ENCODE data around the gene NME7.
"Not testable (repeated sequence)": the region's sequence is repeated elsewhere in the genome, so short reads cannot be mapped to it uniquely, and the experiment has no call there.

The NME7 gene

GRCh38 chr1:169334727-169335126, 32.9 kb downstream of the NME7 start:
- not testable (repeated sequence) for H3K9me3 ChIP-seq; H3K36me3 ChIP-seq (replicated peaks); H3K27me3 ChIP-seq (ENCODE audit: low read depth); H3K4me1 ChIP-seq; H3K4me3 ChIP-seq; DNase-seq (ENCODE audit: low spot score in 2 of 2)
- in situ Hi-C loops (cut with MboI; ENCODE audit: low sequenced_read_pairs) = loop anchor here (25.0 kb wide), 1 partner anchor 722 kb away; no protein-coding TSS in a partner anchor

DNA sequence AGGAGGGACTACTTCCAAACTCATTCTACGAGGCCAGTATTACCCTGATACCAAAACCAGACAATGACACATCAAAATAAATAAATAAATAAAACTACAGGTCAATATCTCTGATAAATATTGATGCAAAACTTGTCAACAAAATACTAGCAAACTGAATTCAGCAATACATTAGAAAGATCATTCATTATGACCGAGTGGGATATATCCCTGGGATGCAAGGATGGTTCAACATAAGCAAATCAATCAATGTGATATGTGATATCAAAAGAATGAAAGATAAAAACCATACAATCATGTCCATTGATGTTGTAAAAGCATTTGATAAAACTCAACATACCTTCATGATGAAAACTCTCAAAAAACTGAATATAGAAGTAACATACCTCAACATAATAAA, 36.7 kb downstream of the NME7 start:
- Histone ChIP-seq H3K4me1 (no peaks in the 10 kb centered on the region), H3K36me3 (replicated peaks) (no peaks in the 10 kb centered on the region), H3K9me3 (no peaks in the 10 kb centered on the region), H3K27me3 (ENCODE audit: low read depth) (no peaks in the 10 kb centered on the region), H3K4me3 (no peak overlapping the region)
- in situ Hi-C loops (cut with MboI; ENCODE audit: low sequenced_read_pairs) = loop anchor here (25.0 kb wide), 1 partner anchor 719 kb away; no protein-coding TSS in a partner anchor
- DNase-seq (ENCODE audit: low spot score in 2 of 2) = no peak

DNA sequence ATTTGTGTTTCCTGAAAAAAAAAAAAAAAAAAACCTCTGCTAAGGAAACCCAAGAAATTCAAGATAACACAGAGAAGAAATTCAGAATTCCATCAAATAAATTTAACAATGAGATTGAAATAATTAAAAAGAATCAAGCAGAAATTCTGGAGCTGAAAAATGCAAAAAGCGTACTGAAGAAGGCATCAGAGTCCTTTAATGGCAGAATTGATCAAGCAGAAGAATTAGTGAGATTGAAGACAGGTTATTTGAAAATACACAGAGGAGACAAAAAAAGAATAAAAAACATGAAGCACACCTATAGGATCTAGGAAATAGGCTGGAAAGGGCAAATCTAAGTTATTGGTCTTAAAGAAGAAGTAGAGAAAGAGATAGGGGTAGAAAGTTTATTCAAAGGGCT, 38.2 kb downstream of the NME7 start:
- no peaks in the 10 kb centered on the region for H3K36me3 ChIP-seq (replicated peaks)
- no peaks in the 10 kb centered on the region for H3K27me3 ChIP-seq (ENCODE audit: low read depth)
- H3K9me3 ChIP-seq = no peaks in the 10 kb centered on the region
- H3K4me1 ChIP-seq = peaks cover 1% of the 10 kb centered on the region
- no peak overlapping the region for H3K4me3 ChIP-seq
- in situ Hi-C loops (cut with MboI; ENCODE audit: low sequenced_read_pairs) = loop anchor here (25.0 kb wide), 1 partner anchor 717 kb away; no protein-coding TSS in a partner anchor
- no peak for DNase-seq (ENCODE audit: low spot score in 2 of 2)

- no peak for DNase-seq (ENCODE audit: low spot score in 2 of 2)
- no peaks in the 10 kb centered on the region for H3K27me3 ChIP-seq (ENCODE audit: low read depth)
- no peak overlapping the region for H3K4me3 ChIP-seq
- no peaks in the 10 kb centered on the region for H3K9me3 ChIP-seq
- in situ Hi-C loops (cut with MboI; ENCODE audit: low sequenced_read_pairs) = loop anchor here (25.0 kb wide), 1 partner anchor 716 kb away; no protein-coding TSS in a partner anchor
- H3K4me1 ChIP-seq = peaks cover 7% of the 10 kb centered on the region
- H3K36me3 ChIP-seq (replicated peaks) = no peaks in the 10 kb centered on the region
Observed at GRCh38 chr1:169327875-169328274, 39.7 kb downstream of the NME7 start.

GRCh38 chr1:169326956-169327268, 40.7 kb downstream of the NME7 start:
- in situ Hi-C loops (cut with MboI; ENCODE audit: low sequenced_read_pairs) = loop anchor here (25.0 kb wide), 1 partner anchor 715 kb away; no protein-coding TSS in a partner anchor
- no peak for DNase-seq (ENCODE audit: low spot score in 2 of 2)
- Histone ChIP-seq H3K36me3 (replicated peaks) (no peaks in the 10 kb centered on the region), H3K4me1 (peaks cover 7% of the 10 kb centered on the region), H3K4me3 (no peak overlapping the region), H3K9me3 (no peaks in the 10 kb centered on the region), H3K27me3 (ENCODE audit: low read depth) (no peaks in the 10 kb centered on the region)

GRCh38 chr1:169326261-169326955, 41.2 kb downstream of the NME7 start:
- peaks cover 7% of the 10 kb centered on the region for H3K4me1 ChIP-seq
- in situ Hi-C loops (cut with MboI; ENCODE audit: low sequenced_read_pairs) = loop anchor here (25.0 kb wide), 1 partner anchor 714 kb away; no protein-coding TSS in a partner anchor
- H3K9me3 ChIP-seq = no peaks in the 10 kb centered on the region
- H3K4me3 ChIP-seq = no peak overlapping the region
- no peak for DNase-seq (ENCODE audit: low spot score in 2 of 2)
- H3K36me3 ChIP-seq (replicated peaks) = no peaks in the 10 kb centered on the region
- H3K27me3 ChIP-seq (ENCODE audit: low read depth) = no peaks in the 10 kb centered on the region

DNA sequence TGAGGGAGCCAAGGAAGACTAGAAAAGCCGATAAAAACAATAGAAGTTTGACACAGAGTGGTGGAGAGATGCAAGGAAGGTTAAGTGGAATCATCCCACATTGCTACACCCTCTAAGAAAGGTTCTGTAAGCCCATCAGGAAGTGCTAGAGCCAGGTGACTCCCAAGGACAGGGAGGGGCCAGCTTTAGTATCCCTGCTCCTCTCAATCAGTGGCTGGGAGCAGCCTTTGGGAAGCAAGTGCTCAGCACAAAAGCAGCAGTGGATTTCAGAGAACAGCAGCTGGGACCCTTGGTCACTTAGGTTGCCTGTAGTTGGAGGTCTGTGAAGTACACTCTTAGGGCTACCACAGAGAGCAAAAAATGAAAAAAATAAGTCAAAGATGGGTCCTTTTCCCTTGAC, 42.5 kb downstream of the NME7 start:
- DNase-seq (ENCODE audit: low spot score in 2 of 2) = peak in 1 of 2 experiments; percentile 29
- no peak overlapping the region for H3K4me3 ChIP-seq
- in situ Hi-C loops (cut with MboI; ENCODE audit: low sequenced_read_pairs) = loop anchor here (25.0 kb wide), 1 partner anchor 713 kb away; no protein-coding TSS in a partner anchor
- H3K36me3 ChIP-seq (replicated peaks) = no peaks in the 10 kb centered on the region
- H3K4me1 ChIP-seq = peaks cover 7% of the 10 kb centered on the region
- H3K27me3 ChIP-seq (ENCODE audit: low read depth) = no peaks in the 10 kb centered on the region
- H3K9me3 ChIP-seq = no peaks in the 10 kb centered on the region

DNA sequence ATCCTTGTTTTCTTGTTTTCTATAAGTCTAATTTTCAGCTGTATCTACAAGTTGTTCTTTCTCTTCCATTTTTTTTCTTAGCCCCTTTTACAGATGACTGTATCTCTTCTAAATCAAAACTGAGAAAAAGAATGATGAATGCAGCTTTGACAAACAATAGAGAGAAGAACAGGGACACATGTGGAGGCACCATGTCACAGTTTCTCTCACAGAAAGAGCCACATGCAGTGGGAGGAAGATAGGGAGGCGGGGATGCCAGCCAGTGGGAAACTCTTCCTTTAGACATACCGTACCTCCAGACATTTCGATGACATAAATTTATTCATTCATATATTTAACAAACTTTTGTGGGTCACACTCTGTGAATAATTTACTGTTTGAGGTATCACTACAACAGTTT, 45.5 kb downstream of the NME7 start:
- in situ Hi-C loops (cut with MboI; ENCODE audit: low sequenced_read_pairs) = no loop called here
- Histone ChIP-seq H3K27me3 (ENCODE audit: low read depth) (no peaks in the 10 kb centered on the region), H3K4me3 (no peak overlapping the region), H3K36me3 (replicated peaks) (no peaks in the 10 kb centered on the region), H3K9me3 (no peaks in the 10 kb centered on the region), H3K4me1 (peaks cover 7% of the 10 kb centered on the region)
- DNase-seq (ENCODE audit: low spot score in 2 of 2) = no peak

- H3K4me3 ChIP-seq = no peak overlapping the region
- peaks cover 7% of the 10 kb centered on the region for H3K4me1 ChIP-seq
- H3K9me3 ChIP-seq = no peaks in the 10 kb centered on the region
- in situ Hi-C loops (cut with MboI; ENCODE audit: low sequenced_read_pairs) = no loop called here
- H3K36me3 ChIP-seq (replicated peaks) = no peaks in the 10 kb centered on the region
- no peak for DNase-seq (ENCODE audit: low spot score in 2 of 2)
- H3K27me3 ChIP-seq (ENCODE audit: low read depth) = no peaks in the 10 kb centered on the region
Observed at GRCh38 chr1:169321539-169321938, 46.1 kb downstream of the NME7 start.

GRCh38 chr1:169318536-169319244, 48.9 kb downstream of the NME7 start:
- Histone ChIP-seq H3K4me1 (no peaks in the 10 kb centered on the region), H3K4me3 (no peak overlapping the region), H3K36me3 (replicated peaks) (no peaks in the 10 kb centered on the region), H3K9me3 (no peaks in the 10 kb centered on the region), H3K27me3 (ENCODE audit: low read depth) (no peaks in the 10 kb centered on the region)
- in situ Hi-C loops (cut with MboI; ENCODE audit: low sequenced_read_pairs) = no loop called here
- DNase-seq (ENCODE audit: low spot score in 2 of 2) = no peak

- DNase-seq (ENCODE audit: low spot score in 2 of 2) = no peak
- in situ Hi-C loops (cut with MboI; ENCODE audit: low sequenced_read_pairs) = no loop called here
- no peaks in the 10 kb centered on the region for H3K4me1 ChIP-seq
- no peaks in the 10 kb centered on the region for H3K36me3 ChIP-seq (replicated peaks)
- no peak overlapping the region for H3K4me3 ChIP-seq
- no peaks in the 10 kb centered on the region for H3K27me3 ChIP-seq (ENCODE audit: low read depth)
- no peaks in the 10 kb centered on the region for H3K9me3 ChIP-seq
Observed at GRCh38 chr1:169316556-169316955, 51.0 kb downstream of the NME7 start.

DNA sequence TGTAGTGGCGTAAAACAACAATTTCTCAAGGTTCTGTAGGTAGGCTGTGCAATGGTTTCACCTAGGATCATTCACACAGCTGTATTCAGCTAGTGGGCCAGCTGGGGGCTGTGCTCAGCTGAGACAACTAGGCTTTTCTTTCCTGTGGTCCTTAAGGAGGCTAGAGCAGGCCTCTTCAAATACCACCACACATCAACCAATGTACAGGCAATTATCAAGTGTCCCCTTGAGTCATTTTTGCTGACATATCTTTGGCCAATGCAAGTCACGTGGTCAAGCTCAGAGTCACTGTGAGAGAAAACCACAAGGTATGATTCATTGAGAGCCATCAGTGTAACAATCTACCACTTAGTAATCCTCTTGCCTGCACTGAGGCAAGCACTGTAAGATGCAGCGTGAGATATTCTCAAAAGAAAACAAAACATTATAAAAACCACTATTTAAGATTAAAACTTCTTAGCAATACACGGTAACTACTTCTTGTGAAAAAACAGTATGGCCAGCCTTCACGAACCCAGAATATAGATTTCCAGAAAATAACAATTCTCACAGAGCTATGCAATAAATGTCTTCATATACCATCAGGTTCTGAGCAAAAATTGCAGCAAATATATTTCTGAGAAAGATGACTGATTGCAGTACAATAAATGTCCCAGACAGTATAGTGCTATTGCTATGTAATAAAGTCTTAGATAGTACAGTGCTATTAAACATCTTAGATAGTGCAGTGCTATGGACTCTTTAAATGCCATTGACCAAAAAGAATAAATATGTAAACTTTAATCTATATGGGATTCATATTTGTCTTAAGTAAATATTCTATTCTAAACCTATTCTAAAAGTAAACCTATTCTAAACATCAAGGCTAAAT, 55.3 kb downstream of the NME7 start:
- no peaks in the 10 kb centered on the region for H3K27me3 ChIP-seq (ENCODE audit: low read depth)
- DNase-seq (ENCODE audit: low spot score in 2 of 2) = no peak
- peaks cover 11% of the 10 kb centered on the region for H3K4me1 ChIP-seq
- H3K36me3 ChIP-seq (replicated peaks) = no peaks in the 10 kb centered on the region
- in situ Hi-C loops (cut with MboI; ENCODE audit: low sequenced_read_pairs) = no loop called here
- H3K9me3 ChIP-seq = no peaks in the 10 kb centered on the region
- H3K4me3 ChIP-seq = no peak overlapping the region

GRCh38 chr1:169309178-169310166, 58.1 kb downstream of the NME7 start:
- Histone ChIP-seq H3K9me3 (no peaks in the 10 kb centered on the region), H3K36me3 (replicated peaks) (no peaks in the 10 kb centered on the region), H3K4me3 (no peak overlapping the region), H3K4me1 (peaks cover 11% of the 10 kb centered on the region), H3K27me3 (ENCODE audit: low read depth) (no peaks in the 10 kb centered on the region)
- DNase-seq (ENCODE audit: low spot score in 2 of 2) = peak; percentile 20 to 39
- in situ Hi-C loops (cut with MboI; ENCODE audit: low sequenced_read_pairs) = no loop called here
